Measurements from ENCODE around the gene CNTN4.
A peak's percentile ranks its signal among the peaks of the same experiment; 100 is the strongest.
"Not testable (repeated sequence)": the region's sequence is repeated elsewhere in the genome, so short reads cannot be mapped to it uniquely, and the experiment has no call there.

CNTN4 gene

DNA sequence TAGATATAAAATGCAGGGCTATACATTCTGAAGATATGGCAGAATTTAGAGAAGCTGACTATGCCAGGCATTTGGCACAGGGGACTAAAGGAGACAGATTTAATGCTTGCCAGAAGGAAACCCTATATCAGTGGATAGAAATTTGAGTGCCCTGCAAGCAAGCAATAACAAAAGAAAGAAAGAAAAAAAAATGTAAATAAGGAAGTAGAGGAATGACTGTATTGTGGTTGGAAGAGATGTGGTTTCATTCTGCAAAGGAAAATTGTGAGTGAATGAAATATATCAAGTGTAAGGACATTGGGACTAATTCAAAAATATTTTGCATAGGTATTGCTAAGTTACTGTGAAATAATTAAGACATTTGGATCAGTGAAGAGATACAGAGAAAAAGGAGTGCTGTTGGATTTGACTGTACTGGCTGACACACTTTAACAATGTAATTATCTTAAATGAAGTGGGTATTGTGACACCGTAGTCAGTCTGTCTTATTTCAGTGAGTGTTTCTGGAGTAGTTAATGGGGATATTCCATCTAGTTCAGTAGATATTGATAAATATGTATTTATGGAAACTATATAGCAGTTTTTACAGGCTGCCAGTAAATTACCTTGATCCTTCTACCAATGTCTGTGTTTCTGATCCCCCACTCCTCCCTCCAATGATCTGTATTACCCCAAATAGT is 418.2 kb downstream of the CNTN4 start:
- no peak for DNase-seq (ENCODE audit: extremely low read depth, insufficient read length)
- H3K27me3 ChIP-seq (replicated peaks; ENCODE audit: control insufficient read depth, insufficient read depth, low read length), result no peaks in the 10 kb centered on the region
- H3K4me3 ChIP-seq (replicated peaks; ENCODE audit: low read depth, low read length), result no peak overlapping the region
- H3K36me3 ChIP-seq (ENCODE audit: control insufficient read depth, insufficient read depth, low read length), result no peaks in the 10 kb centered on the region
- TF ChIP-seq, protein P1, sequence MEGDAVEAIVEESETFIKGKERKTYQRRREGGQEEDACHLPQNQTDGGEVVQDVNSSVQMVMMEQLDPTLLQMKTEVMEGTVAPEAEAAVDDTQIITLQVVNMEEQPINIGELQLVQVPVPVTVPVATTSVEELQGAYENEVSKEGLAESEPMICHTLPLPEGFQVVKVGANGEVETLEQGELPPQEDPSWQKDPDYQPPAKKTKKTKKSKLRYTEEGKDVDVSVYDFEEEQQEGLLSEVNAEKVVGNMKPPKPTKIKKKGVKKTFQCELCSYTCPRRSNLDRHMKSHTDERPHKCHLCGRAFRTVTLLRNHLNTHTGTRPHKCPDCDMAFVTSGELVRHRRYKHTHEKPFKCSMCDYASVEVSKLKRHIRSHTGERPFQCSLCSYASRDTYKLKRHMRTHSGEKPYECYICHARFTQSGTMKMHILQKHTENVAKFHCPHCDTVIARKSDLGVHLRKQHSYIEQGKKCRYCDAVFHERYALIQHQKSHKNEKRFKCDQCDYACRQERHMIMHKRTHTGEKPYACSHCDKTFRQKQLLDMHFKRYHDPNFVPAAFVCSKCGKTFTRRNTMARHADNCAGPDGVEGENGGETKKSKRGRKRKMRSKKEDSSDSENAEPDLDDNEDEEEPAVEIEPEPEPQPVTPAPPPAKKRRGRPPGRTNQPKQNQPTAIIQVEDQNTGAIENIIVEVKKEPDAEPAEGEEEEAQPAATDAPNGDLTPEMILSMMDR (IDR thresholded peaks at IDR 0.05; ENCODE audit: insufficient read depth, low read length, poor library complexity, severe bottlenecking), result no peak

DNA sequence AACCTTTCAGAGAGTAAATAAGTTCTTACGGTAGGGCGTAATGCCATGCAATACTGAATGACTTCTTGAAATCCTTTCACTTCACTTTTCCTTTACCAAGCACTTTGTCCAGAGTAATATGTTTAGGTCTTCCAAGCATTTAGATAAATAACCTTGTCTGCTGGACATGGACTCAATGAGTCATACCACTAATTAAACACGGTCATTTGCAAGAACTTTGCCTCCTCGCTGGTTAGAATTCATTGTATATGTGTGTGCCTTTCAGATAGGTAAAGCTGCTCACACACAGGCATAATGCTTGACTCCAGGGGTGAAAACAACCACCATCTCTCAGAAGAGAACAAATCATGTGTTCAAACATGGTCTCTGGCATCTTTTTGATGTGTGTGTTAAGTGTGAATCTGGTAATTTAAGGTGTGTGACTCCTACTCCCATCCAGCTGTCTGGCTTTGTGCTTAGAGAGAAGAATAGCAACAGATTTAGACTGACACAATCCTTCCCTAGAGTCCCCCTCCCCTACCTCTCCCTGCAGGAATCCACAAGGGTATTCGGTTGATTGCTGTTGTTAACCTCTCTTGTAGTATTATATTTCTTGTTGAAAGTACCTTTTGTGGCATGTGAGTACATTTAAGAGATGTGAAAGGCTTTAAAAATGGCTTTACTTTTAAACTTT is 419.0 kb downstream of the CNTN4 start:
- TF ChIP-seq, protein P1 (IDR thresholded peaks at IDR 0.05; ENCODE audit: insufficient read depth, low read length, poor library complexity, severe bottlenecking), result no peak

DNA sequence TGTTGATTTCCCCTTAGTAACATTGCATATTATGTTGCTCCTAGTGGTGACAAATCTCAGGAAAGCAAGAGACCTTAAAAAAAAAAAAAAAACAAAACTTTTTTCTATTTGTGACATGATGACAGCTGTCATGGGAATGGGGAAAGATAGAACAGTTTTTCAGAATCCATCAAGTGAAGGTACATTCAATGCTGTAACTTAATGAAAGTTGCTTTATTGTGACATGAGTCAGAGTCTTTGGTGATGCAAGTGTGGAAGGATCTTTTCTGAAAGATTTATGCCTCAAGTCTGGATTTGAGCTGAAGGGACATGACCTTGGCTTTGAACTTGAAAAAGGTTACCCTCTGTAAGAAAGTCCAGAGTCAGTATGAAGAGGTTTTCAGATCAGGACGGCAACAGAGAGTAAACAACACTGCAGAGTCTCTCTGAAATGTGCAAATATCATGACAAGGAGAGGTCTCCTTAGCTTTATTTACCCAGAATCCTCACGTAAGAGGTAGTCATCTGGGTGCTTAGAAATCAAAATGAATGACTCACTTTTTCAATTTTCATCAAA is 424.7 kb downstream of the CNTN4 start:
- no peak overlapping the region for H3K4me3 ChIP-seq (replicated peaks; ENCODE audit: low read depth, low read length)
- H3K27me3 ChIP-seq (replicated peaks; ENCODE audit: control insufficient read depth, insufficient read depth, low read length), result no peaks in the 10 kb centered on the region
- no peaks in the 10 kb centered on the region for H3K36me3 ChIP-seq (ENCODE audit: control insufficient read depth, insufficient read depth, low read length)

More for the DNA sequence above, 419.0 kb downstream of the CNTN4 start:
- Histone ChIP-seq H3K36me3 (ENCODE audit: control insufficient read depth, insufficient read depth, low read length) (no peaks in the 10 kb centered on the region), H3K4me3 (replicated peaks; ENCODE audit: low read depth, low read length) (no peak overlapping the region), H3K27me3 (replicated peaks; ENCODE audit: control insufficient read depth, insufficient read depth, low read length) (no peaks in the 10 kb centered on the region)
- no peak for DNase-seq (ENCODE audit: extremely low read depth, insufficient read length)

DNA sequence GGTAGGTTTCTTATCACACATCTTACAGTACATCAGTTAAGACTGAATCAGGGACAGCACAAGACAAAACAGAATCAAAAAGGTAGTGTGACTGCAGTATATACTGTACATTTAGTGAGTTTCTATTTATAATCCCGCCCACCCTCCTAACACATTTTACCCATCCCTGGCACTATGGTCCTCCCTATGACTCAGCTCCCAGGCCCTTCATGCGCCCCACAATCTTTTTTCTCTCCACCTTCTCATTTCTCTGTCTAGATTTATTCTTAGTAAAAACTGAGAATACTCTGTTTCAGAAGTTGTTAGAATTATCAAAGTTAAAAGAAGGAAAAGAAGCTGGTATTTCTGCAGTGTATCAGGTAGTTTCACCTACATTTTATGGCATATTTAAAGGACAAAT is 427.3 kb downstream of the CNTN4 start:
- no peak for DNase-seq (ENCODE audit: extremely low read depth, insufficient read length)
- H3K4me3 ChIP-seq (replicated peaks; ENCODE audit: low read depth, low read length), result no peak overlapping the region

More for the DNA sequence above, 424.7 kb downstream of the CNTN4 start:
- TF ChIP-seq, protein P1 (IDR thresholded peaks at IDR 0.05; ENCODE audit: insufficient read depth, low read length, poor library complexity, severe bottlenecking), result no peak
- no peak for DNase-seq (ENCODE audit: extremely low read depth, insufficient read length)

DNA sequence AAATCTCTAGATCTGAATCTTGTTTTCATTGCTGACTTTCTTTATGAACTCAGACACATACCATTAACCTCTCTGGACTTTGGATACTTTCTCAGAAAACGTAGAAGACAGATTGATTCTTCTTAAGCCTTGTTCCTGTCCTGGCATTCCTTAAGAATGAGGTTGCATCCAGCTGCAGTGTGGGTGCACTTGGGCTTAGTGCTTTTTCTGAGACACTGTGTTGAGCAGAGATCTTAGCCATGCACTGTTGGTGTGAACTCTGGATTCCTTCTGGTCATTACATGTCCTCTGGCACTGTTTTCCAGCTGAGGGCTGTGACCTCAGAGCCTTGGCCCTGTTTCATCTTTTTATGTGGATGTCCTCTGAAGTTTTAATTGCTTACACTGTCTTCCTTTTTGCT is 428.3 kb downstream of the CNTN4 start:
- Histone ChIP-seq H3K36me3 (ENCODE audit: control insufficient read depth, insufficient read depth, low read length) (no peaks in the 10 kb centered on the region), H3K4me3 (replicated peaks; ENCODE audit: low read depth, low read length) (no peak overlapping the region), H3K27me3 (replicated peaks; ENCODE audit: control insufficient read depth, insufficient read depth, low read length) (no peaks in the 10 kb centered on the region)
- DNase-seq (ENCODE audit: extremely low read depth, insufficient read length), result no peak
- TF ChIP-seq, protein P1 (IDR thresholded peaks at IDR 0.05; ENCODE audit: insufficient read depth, low read length, poor library complexity, severe bottlenecking), result no peak

More for the DNA sequence above, 427.3 kb downstream of the CNTN4 start:
- Histone ChIP-seq H3K27me3 (replicated peaks; ENCODE audit: control insufficient read depth, insufficient read depth, low read length) (no peaks in the 10 kb centered on the region), H3K36me3 (ENCODE audit: control insufficient read depth, insufficient read depth, low read length) (no peaks in the 10 kb centered on the region)
- TF ChIP-seq, protein P1 (IDR thresholded peaks at IDR 0.05; ENCODE audit: insufficient read depth, low read length, poor library complexity, severe bottlenecking), result no peak

DNA sequence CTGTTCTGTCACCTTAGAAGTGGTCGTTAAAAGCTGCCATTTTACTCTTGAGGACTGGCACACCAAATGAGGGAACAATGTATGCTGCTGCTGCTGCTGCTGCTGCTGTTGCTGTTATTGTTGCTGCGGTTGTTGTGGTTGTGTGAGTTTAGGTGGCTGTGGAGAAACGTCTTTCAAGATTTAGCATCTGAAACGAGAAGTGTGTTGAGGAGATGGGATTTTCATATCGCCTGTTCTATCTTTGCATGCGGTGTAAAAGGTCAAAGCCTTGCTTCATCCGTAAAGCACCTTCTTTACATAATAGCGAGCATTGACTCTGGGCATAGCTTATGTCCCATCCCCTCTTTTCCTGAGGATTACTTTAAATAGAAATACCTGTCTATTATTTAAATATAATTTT is 428.7 kb downstream of the CNTN4 start:
- not testable (repeated sequence) for H3K36me3 ChIP-seq (ENCODE audit: control insufficient read depth, insufficient read depth, low read length); H3K27me3 ChIP-seq (replicated peaks; ENCODE audit: control insufficient read depth, insufficient read depth, low read length); H3K4me3 ChIP-seq (replicated peaks; ENCODE audit: low read depth, low read length)
- DNase-seq (ENCODE audit: extremely low read depth, insufficient read length), result peak; percentile 21

DNA sequence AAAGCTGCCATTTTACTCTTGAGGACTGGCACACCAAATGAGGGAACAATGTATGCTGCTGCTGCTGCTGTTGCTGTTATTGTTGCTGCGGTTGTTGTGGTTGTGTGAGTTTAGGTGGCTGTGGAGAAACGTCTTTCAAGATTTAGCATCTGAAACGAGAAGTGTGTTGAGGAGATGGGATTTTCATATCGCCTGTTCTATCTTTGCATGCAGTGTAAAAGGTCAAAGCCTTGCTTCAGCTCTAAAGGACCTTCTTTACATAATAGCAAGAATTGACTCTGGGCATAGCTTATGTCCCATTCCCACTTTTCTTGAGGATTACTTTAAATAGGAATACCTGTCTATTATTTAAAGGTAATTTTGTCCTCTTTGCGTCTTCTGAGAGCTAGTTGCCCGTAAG is 436.1 kb downstream of the CNTN4 start:
- peak; percentile 22 for DNase-seq (ENCODE audit: extremely low read depth, insufficient read length)
- H3K36me3 ChIP-seq (ENCODE audit: control insufficient read depth, insufficient read depth, low read length), result not testable (repeated sequence)
- peak overlapping the region; percentile 8; the same call in 1 of the 2 replicates for H3K4me3 ChIP-seq (replicated peaks; ENCODE audit: low read depth, low read length)

More for the DNA sequence above, 436.1 kb downstream of the CNTN4 start:
- H3K27me3 ChIP-seq (replicated peaks; ENCODE audit: control insufficient read depth, insufficient read depth, low read length), result not testable (repeated sequence)

Measured in GM06990 (cell line).